Nephron progenitor cell (in vitro differentiated cells): ENCODE measurements around the gene TNK1.

Experiments used
- DNase-seq: peaks from one replicate; pipeline ENCODE4 v3.0.0; 2021
- H3K27ac Mint-ChIP-seq: 2 replicates; pipeline ENCODE4 v1.8.0; 2021; ENCODE audit warnings: mild to moderate bottlenecking, moderate library complexity, mixed read lengths
- H3K27me3 Mint-ChIP-seq: 2 replicates; pipeline ENCODE4 v1.8.0; 2021; ENCODE audit warnings: mild to moderate bottlenecking, low read depth, mixed read lengths; ENCODE audit not compliant: poor library complexity
- H3K36me3 Mint-ChIP-seq: 2 replicates; pipeline ENCODE4 v1.8.0; 2021; ENCODE audit warnings: low read depth, mixed read lengths
- H3K4me1 Mint-ChIP-seq: 2 replicates; pipeline ENCODE4 v1.8.0; 2021; ENCODE audit warnings: mixed read lengths
- H3K4me3 Mint-ChIP-seq: 2 replicates; pipeline ENCODE4 v1.8.0; 2021; ENCODE audit warnings: mild to moderate bottlenecking, moderate library complexity, mixed read lengths
- H3K9me3 Mint-ChIP-seq: 2 replicates; pipeline ENCODE4 v1.8.0; 2021; ENCODE audit warnings: mild to moderate bottlenecking, moderate library complexity, mixed read lengths
- TF ChIP-seq, protein P1 (sequence below): fragments of 200-600 bp; sonication (generic); IDR thresholded peaks from 2 replicates; pipeline ENCODE4 v1.5.0; 2021; ENCODE audit warnings: antibody characterized with exemption

Gene TNK1

DNA sequence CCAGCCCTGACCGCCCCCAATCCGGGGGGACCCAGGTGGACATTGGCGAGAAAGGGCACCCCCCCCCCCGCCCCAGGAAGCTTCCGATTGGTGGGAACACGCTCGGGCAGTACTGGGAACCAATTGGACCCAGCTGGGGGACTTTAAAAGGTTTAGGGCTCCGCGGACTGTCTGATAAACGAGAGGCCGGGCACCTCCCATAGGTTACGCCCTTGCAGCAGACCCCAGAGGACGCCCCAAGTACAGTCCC lies 22.8 kb downstream of the TNK1 start:
- Mint-ChIP-seq H3K36me3 (peaks cover 15% of the 10 kb centered on the region), H3K4me3 (peak overlapping the region; percentile 83), H3K27me3 (no peaks in the 10 kb centered on the region), H3K9me3 (no peaks in the 10 kb centered on the region), H3K4me1 (peaks cover 47% of the 10 kb centered on the region), H3K27ac (peak overlapping the region; percentile 83)
- TF ChIP-seq, protein P1, sequence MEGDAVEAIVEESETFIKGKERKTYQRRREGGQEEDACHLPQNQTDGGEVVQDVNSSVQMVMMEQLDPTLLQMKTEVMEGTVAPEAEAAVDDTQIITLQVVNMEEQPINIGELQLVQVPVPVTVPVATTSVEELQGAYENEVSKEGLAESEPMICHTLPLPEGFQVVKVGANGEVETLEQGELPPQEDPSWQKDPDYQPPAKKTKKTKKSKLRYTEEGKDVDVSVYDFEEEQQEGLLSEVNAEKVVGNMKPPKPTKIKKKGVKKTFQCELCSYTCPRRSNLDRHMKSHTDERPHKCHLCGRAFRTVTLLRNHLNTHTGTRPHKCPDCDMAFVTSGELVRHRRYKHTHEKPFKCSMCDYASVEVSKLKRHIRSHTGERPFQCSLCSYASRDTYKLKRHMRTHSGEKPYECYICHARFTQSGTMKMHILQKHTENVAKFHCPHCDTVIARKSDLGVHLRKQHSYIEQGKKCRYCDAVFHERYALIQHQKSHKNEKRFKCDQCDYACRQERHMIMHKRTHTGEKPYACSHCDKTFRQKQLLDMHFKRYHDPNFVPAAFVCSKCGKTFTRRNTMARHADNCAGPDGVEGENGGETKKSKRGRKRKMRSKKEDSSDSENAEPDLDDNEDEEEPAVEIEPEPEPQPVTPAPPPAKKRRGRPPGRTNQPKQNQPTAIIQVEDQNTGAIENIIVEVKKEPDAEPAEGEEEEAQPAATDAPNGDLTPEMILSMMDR = no peak
- DNase-seq = no peak

DNA sequence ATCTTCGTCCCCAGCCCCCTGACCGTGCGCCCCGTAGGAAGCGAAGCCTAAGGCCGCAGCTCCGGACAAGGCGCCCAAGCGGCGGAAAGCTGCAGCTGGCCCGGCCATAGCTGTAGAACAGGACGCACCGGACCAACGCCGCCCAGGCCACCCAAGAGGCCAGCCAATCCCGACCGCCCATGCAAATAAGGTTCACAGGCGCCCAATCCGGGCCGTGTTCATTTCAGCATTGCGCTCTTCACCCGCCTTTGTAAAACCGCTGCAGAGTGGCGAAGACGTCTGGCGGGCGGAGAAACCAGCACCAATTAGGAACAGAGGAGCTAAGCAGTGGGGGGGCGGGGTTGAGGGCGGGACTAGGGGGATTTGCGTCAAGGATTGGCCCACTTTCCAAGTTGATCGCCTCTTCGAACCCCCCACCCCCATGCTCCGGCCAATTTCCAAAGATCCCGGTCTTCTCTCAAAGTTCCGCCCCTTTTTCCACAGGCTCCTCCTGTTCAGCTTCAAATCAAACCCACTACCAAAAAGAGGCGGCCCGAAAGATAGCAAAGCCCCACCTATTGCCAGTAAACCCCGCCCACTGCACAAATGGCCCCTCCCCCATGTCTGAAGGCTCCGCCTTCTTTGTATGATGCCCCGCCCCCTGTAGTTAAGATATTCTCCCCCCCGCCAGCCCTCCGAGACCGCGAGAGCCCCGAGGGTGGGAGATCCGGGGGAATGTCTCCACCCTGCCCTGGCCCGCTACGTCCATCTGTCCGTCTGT lies 23.3 kb downstream of the TNK1 start, which contains the start of gene TMEM256:
Gene TMEM256 (minus strand): TSS at position 121 of the 760 bp plus-strand sequence. CDS start 13 bp downstream, at position 108.
- no peaks in the 10 kb centered on the region for H3K27me3 Mint-ChIP-seq
- TF ChIP-seq, protein P1 = no peak
- H3K36me3 Mint-ChIP-seq = peaks cover 18% of the 10 kb centered on the region
- DNase-seq = peak; percentile 97
- no peaks in the 10 kb centered on the region for H3K9me3 Mint-ChIP-seq
- peaks cover 49% of the 10 kb centered on the region for H3K4me1 Mint-ChIP-seq
- peak within 1 kb of the TSS; percentile 89 for H3K4me3 Mint-ChIP-seq
- peak within 1 kb of the TSS; percentile 83 for H3K27ac Mint-ChIP-seq

DNA sequence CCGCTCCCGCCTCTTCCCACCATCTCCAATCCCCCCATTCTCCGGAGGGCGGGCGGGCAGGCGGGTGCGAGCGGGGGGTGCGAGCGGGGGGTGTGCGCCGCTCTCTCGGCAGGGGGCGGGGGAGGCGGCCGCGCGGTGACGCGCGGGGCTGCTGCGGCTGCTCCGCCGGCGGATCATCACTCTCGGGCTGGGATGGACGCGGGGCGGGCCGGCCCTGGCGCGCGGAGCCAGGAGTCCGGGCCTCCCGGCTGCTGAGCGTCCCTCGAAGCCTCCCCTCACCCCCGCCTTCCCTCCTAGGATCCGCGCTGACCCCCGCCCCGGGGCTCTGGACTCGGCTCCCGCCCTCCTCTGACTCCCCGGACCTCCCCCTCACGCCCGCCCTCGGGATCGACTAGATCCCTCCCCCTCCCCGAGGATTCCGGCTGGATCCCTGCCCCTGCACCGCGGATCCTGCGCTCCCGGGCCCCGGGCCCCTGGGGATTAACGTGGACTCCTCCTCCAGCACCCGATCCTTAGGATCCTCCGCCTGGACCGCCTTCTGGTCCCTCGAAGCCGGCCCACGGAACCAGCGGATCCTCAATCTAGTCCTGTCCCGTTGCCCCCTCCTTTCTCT lies 24.0 kb downstream of the TNK1 start:
- peaks cover 22% of the 10 kb centered on the region for H3K36me3 Mint-ChIP-seq
- peaks cover 46% of the 10 kb centered on the region for H3K4me1 Mint-ChIP-seq
- no peak overlapping the region for H3K27ac Mint-ChIP-seq
- H3K4me3 Mint-ChIP-seq = peak overlapping the region; percentile 89
- DNase-seq = peak; percentile 75
- TF ChIP-seq, protein P1 = no peak
- no peaks in the 10 kb centered on the region for H3K9me3 Mint-ChIP-seq
- H3K27me3 Mint-ChIP-seq = no peaks in the 10 kb centered on the region

- Mint-ChIP-seq H3K27me3 (no peaks in the 10 kb centered on the region), H3K27ac (peak overlapping the region; percentile 37), H3K36me3 (peaks cover 28% of the 10 kb centered on the region), H3K9me3 (no peaks in the 10 kb centered on the region), H3K4me3 (peak overlapping the region; percentile 94), H3K4me1 (peaks cover 45% of the 10 kb centered on the region)
- TF ChIP-seq, protein P1 = no peak
- peak; percentile 41 for DNase-seq
Measured at GRCh38 chr17:7405350-7406234, 24.7 kb downstream of the TNK1 start.

DNA sequence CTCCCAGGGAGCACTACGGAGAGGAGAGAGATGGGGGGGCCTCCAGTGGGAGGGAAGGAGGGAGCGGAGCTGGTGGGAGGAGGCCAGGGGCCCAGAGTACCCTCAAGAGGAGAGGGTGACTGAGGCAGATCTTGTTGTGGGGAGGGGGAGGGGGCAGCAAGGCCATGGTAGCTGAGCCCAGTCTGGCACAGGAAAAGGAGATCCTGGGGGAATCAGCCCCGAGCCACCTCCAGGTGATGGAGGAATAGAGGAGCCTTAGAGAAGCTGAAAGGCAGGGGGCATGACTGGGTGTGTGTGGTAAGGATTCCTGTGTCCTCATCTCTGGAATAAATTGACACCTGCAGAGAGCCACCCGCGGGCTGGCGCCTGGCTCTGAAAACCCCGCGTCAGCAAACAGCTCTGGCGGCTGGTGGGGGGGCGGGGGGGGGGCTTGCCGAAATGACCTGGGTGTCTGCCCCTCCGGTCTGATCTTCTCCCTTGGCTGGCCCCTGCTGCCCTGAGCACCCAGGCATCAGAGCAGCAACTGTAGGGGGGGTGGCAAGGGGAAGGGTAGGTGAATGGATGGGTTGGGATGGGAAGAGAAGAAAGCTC lies 25.4 kb downstream of the TNK1 start:
- Mint-ChIP-seq H3K4me3 (peak overlapping the region; percentile 94), H3K4me1 (peaks cover 42% of the 10 kb centered on the region), H3K27me3 (peaks cover 2% of the 10 kb centered on the region), H3K27ac (peak overlapping the region; percentile 37), H3K9me3 (no peaks in the 10 kb centered on the region), H3K36me3 (peaks cover 24% of the 10 kb centered on the region)
- no peak for DNase-seq
- TF ChIP-seq, protein P1 = no peak
